WTC11 (cell line): Measurements from ENCODE around the gene PTGES2.

ENCODE experiments used
- ATF2 ChIP-seq: sonication (generic); formaldehyde crosslinking; IDR thresholded peaks from 2 replicates; pipeline ENCODE4 v1.8.1; 2022; ENCODE audit warnings: low read depth, missing genetic modification reagents, borderline replicate concordance
- CTCF ChIP-seq: fragments of 200-600 bp; IDR thresholded peaks from 2 replicates; pipeline ENCODE4 v1.8.0; 2022; ENCODE audit warnings: antibody characterized with exemption
- ETV6 ChIP-seq: sonication (generic); formaldehyde crosslinking; IDR thresholded peaks from 2 replicates; pipeline ENCODE4 v1.8.1; 2022; ENCODE audit warnings: mild to moderate bottlenecking, missing genetic modification reagents
- NFYB ChIP-seq: sonication (generic); formaldehyde crosslinking; conservative IDR thresholded peaks from 2 replicates; pipeline ENCODE4 v1.8.0; 2022; ENCODE audit warnings: low read depth, missing genetic modification reagents
- PREB ChIP-seq: sonication (generic); formaldehyde crosslinking; IDR thresholded peaks from 2 replicates; pipeline ENCODE4 v1.8.1; 2022; ENCODE audit warnings: mild to moderate bottlenecking, missing genetic modification reagents, moderate library complexity, borderline replicate concordance
- SMAD3 ChIP-seq: sonication (generic); formaldehyde crosslinking; IDR thresholded peaks from 2 replicates; pipeline ENCODE4 v1.8.0; 2022; ENCODE audit warnings: missing genetic modification reagents, mild to moderate bottlenecking, borderline replicate concordance

- TF ChIP-seq ATF2 (CRISPR knock-in tag) (no peak), CTCF (no peak), SMAD3 (CRISPR knock-in tag) (no peak), PREB (CRISPR knock-in tag) (no peak), ETV6 (no peak), NFYB (CRISPR knock-in tag) (no peak)
Measured at GRCh38 chr9:128174062-128174461, 46.5 kb upstream of the PTGES2 start.
